Naive thymus-derived CD4-positive, alpha-beta T cell (primary cell): ENCODE data around the gene PPA1. TPM values are rescaled to one million over a fixed set of nuclear protein-coding genes. Genes with fewer than 3 reads are reported as not detected.
"Not testable (repeated sequence)": the region's sequence is repeated elsewhere in the genome, so short reads cannot be mapped to it uniquely, and the experiment has no call there.

Experiments used
- ATAC-seq: fragments of 150-1000 bp; cut with Tn5 transposase; 2 replicates; pipeline ENCODE4 v1.10.0; 2021; ENCODE audit warnings: mild to moderate bottlenecking, moderate library complexity
- CTCF ChIA-PET: fragments of 350-600 bp; sonication (Branson Sonifier 250); formaldehyde crosslinking; loops from one replicate; lab custom pipeline; 2021; ENCODE audit warnings: antibody characterized with exemption; lab: Charles Lee
- POLR2A ChIA-PET: fragments of 350-600 bp; sonication (Branson Sonifier 250); formaldehyde crosslinking; loops from one replicate; lab custom pipeline; 2021; ENCODE audit warnings: antibody characterized with exemption, inconsistent platforms; lab: Charles Lee
- DNase-seq, 9 donors: peaks; one replicate each; pipeline versions ENCODE4 v3.0.0 to v3.0.0-alpha.2; 2020 to 2022; ENCODE audit warnings: mixed read lengths in 1 of 9
- H3K27ac ChIP-seq: one replicate; pipeline ENCODE4 v1.7.0; 2013; ENCODE audit warnings: mild to moderate bottlenecking, low read depth, low read length, moderate library complexity
- H3K27me3 ChIP-seq, 2 donors: one replicate each; pipeline ENCODE4 v1.7.0; 2013; ENCODE audit warnings: low read length in 2 of 2, mild to moderate bottlenecking in 2 of 2, moderate library complexity in 2 of 2; ENCODE audit not compliant: control insufficient read depth in 2 of 2, insufficient read depth in 2 of 2
- H3K36me3 ChIP-seq, 3 experiments: 1 replicate in 2 of 3; 2 replicates in 1 of 3; pipeline ENCODE4 v1.7.0; 2013; ENCODE audit warnings: low read length in 3 of 3, mild to moderate bottlenecking in 3 of 3, moderate library complexity in 1 of 3; ENCODE audit not compliant: insufficient read depth in 3 of 3, control insufficient read depth in 2 of 3
- H3K4me1 ChIP-seq, 2 donors: one replicate each; pipeline ENCODE4 v1.7.0; 2013; ENCODE audit warnings: low read length in 2 of 2, mild to moderate bottlenecking in 2 of 2, moderate library complexity in 1 of 2; ENCODE audit not compliant: control insufficient read depth in 2 of 2, insufficient read depth in 2 of 2
- H3K4me3 ChIP-seq: 2 replicates; pipeline ENCODE4 v1.7.0; 2013; ENCODE audit warnings: mild to moderate bottlenecking, low read length
- H3K9me3 ChIP-seq, 3 experiments: 1 replicate in 2 of 3; 2 replicates in 1 of 3; pipeline ENCODE4 v1.7.0; 2013; ENCODE audit warnings: low read length in 3 of 3; ENCODE audit not compliant: control insufficient read depth in 2 of 3
- H3K27ac Mint-ChIP-seq, 9 donors: one replicate each; pipeline ENCODE4 v1.8.0; 2020 to 2022; ENCODE audit warnings: mixed read lengths in 9 of 9, mild to moderate bottlenecking in 8 of 9, moderate library complexity in 5 of 9, inconsistent platforms in 2 of 9
- H3K27me3 Mint-ChIP-seq, 5 donors: one replicate each; pipeline ENCODE4 v1.8.0; 2021 to 2022; ENCODE audit warnings: mixed read lengths in 5 of 5, mild to moderate bottlenecking in 1 of 5
- H3K36me3 Mint-ChIP-seq, 5 donors: one replicate each; pipeline ENCODE4 v1.8.0; 2020 to 2022; ENCODE audit warnings: mixed read lengths in 5 of 5, mild to moderate bottlenecking in 3 of 5, inconsistent platforms in 1 of 5
- H3K4me1 Mint-ChIP-seq, 7 donors: one replicate each; pipeline ENCODE4 v1.8.0; 2020 to 2022; ENCODE audit warnings: mixed read lengths in 7 of 7, mild to moderate bottlenecking in 3 of 7, inconsistent platforms in 1 of 7
- H3K4me3 Mint-ChIP-seq, 10 donors: one replicate each; pipeline ENCODE4 v1.8.0; 2020 to 2022; ENCODE audit warnings: mild to moderate bottlenecking in 10 of 10, mixed read lengths in 10 of 10, moderate library complexity in 6 of 10, inconsistent platforms in 2 of 10
- H3K9me3 Mint-ChIP-seq, 11 donors: one replicate each; pipeline ENCODE4 v1.8.0; 2020 to 2022; ENCODE audit warnings: mixed read lengths in 11 of 11, mild to moderate bottlenecking in 4 of 11, inconsistent platforms in 1 of 11, moderate library complexity in 1 of 11
- intact Hi-C, 2 donors: fragments of 100-400 bp; cut with micrococcal nuclease; formaldehyde crosslinking; loops; one replicate each; pipeline ENCODE4 v1.15.1; 2023
- polyA plus RNA-seq, 2 donors: library from polyadenylated mRNA; unstranded; fragments of 300-500 nt; fragmentation: Illumina TruSeq; gene quantifications; one replicate each; pipeline ENCODE4 v1.2.3, GENCODE V29; 2021
- total RNA-seq, 6 experiments: library from RNA in 5 of 6; stranded (reverse) in 5 of 6; gene quantifications; 1 replicate in 5 of 6; 2 replicates in 1 of 6; pipeline ENCODE4 v1.2.3 and lab custom pipeline; 2021 to 2026

Gene PPA1
- total and polyA plus RNA-seq, 7 experiments from 2014 or later = 51.9 to 179 (median 69.9) TPM

- no peak overlapping the region for H3K4me3 Mint-ChIP-seq
- no peaks in the 10 kb centered on the region for H3K27me3 ChIP-seq
- ATAC-seq = no peak
- ChIA-PET POLR2A (no interaction called here), CTCF (interaction anchor here (1.1 kb wide), 1 partner anchor 40 kb away, joined by 3 read pairs; the partner anchor contains the start of gene TYSND1)
- no peaks in the 10 kb centered on the region for H3K9me3 Mint-ChIP-seq
- intact Hi-C loops = no loop called here
- H3K9me3 ChIP-seq = no peaks in the 10 kb centered on the region
- H3K27me3 Mint-ChIP-seq = peaks cover 0 to 22% (median 7%) of the 10 kb centered on the region in 5 donors
- H3K27ac Mint-ChIP-seq = no peak overlapping the region
- no peaks in the 10 kb centered on the region for H3K4me1 ChIP-seq
- H3K4me1 Mint-ChIP-seq = peaks cover 0 to 10% (median 0%) of the 10 kb centered on the region in 7 donors
- no peaks in the 10 kb centered on the region for H3K36me3 Mint-ChIP-seq
- no peaks in the 10 kb centered on the region for H3K36me3 ChIP-seq
- no peak overlapping the region for H3K27ac ChIP-seq
- no peak overlapping the region for H3K4me3 ChIP-seq
- DNase-seq = no peak
Measured at GRCh38 chr10:70186571-70186970, 46.7 kb downstream of the PPA1 start.

GRCh38 chr10:70186090-70186489, 47.1 kb downstream of the PPA1 start:
- intact Hi-C loops = no loop called here
- H3K27me3 ChIP-seq = no peaks in the 10 kb centered on the region
- DNase-seq (no peak), ATAC-seq (no peak)
- no peak overlapping the region for H3K27ac ChIP-seq
- H3K4me3 ChIP-seq = no peak overlapping the region
- Mint-ChIP-seq H3K27me3 (peaks cover 0 to 24% (median 8%) of the 10 kb centered on the region in 5 donors), H3K4me3 (no peak overlapping the region), H3K27ac (no peak overlapping the region), H3K4me1 (peaks cover 0 to 8% (median 0%) of the 10 kb centered on the region in 7 donors), H3K36me3 (no peaks in the 10 kb centered on the region), H3K9me3 (no peaks in the 10 kb centered on the region)
- CTCF ChIA-PET = no interaction called here
- no peaks in the 10 kb centered on the region for H3K9me3 ChIP-seq
- POLR2A ChIA-PET = no interaction called here
- H3K36me3 ChIP-seq = no peaks in the 10 kb centered on the region
- H3K4me1 ChIP-seq = no peaks in the 10 kb centered on the region

GRCh38 chr10:70183304-70183703, 49.9 kb downstream of the PPA1 start:
- Histone ChIP-seq H3K9me3 (no peaks in the 10 kb centered on the region), H3K27me3 (no peaks in the 10 kb centered on the region), H3K27ac (no peak overlapping the region), H3K4me1 (no peaks in the 10 kb centered on the region), H3K36me3 (no peaks in the 10 kb centered on the region), H3K4me3 (no peak overlapping the region)
- Mint-ChIP-seq H3K27ac (no peak overlapping the region), H3K4me1 (peaks cover 0 to 5% (median 0%) of the 10 kb centered on the region in 7 donors), H3K9me3 (peaks cover 0 to 9% (median 0%) of the 10 kb centered on the region in 11 donors), H3K27me3 (peaks cover 0 to 39% (median 12%) of the 10 kb centered on the region in 5 donors), H3K36me3 (peaks cover 0 to 4% (median 0%) of the 10 kb centered on the region in 5 donors), H3K4me3 (no peak overlapping the region)
- intact Hi-C loops = no loop called here
- ChIA-PET CTCF (interaction anchor here (0.6 to 1.2 kb wide), 3 partner anchors 544 to 1137 kb away, joined by 3 to 4 read pairs (median 3); no protein-coding TSS in a partner anchor), POLR2A (no interaction called here)
- DNase-seq = no peak
- no peak for ATAC-seq

- H3K4me1 ChIP-seq, CTCF ChIA-PET, H3K36me3 ChIP-seq, ATAC-seq, H3K9me3 Mint-ChIP-seq, H3K27ac Mint-ChIP-seq, DNase-seq, H3K36me3 Mint-ChIP-seq, H3K27ac ChIP-seq, H3K9me3 ChIP-seq, H3K27me3 ChIP-seq, intact Hi-C loops, H3K4me3 ChIP-seq, H3K4me3 Mint-ChIP-seq: not testable (repeated sequence)
- POLR2A ChIA-PET = interaction anchor here (0.6 kb wide), 1 partner anchor 67 kb away, joined by 4 read pairs; no protein-coding TSS in a partner anchor
- H3K27me3 Mint-ChIP-seq = peaks cover 0 to 39% (median 12%) of the 10 kb centered on the region in 5 donors
- peaks cover 5 to 11% (median 11%) of the 10 kb centered on the region in 7 donors for H3K4me1 Mint-ChIP-seq
Measured at GRCh38 chr10:70179209-70179608, 54.0 kb downstream of the PPA1 start.

GRCh38 chr10:70178139-70178725, 55.0 kb downstream of the PPA1 start:
- no peaks in the 10 kb centered on the region for H3K36me3 ChIP-seq
- H3K27me3 ChIP-seq = no peaks in the 10 kb centered on the region
- H3K27me3 Mint-ChIP-seq = peaks cover 0 to 33% (median 10%) of the 10 kb centered on the region in 5 donors
- no peak for ATAC-seq
- no peaks in the 10 kb centered on the region for H3K9me3 ChIP-seq
- no peak overlapping the region for H3K4me3 Mint-ChIP-seq
- DNase-seq = no peak
- peaks cover 0 to 4% (median 0%) of the 10 kb centered on the region in 5 donors for H3K36me3 Mint-ChIP-seq
- peaks cover 0 to 9% (median 0%) of the 10 kb centered on the region in 11 donors for H3K9me3 Mint-ChIP-seq
- H3K4me1 ChIP-seq = peaks cover 13 to 18% of the 10 kb centered on the region in 2 donors
- no peak overlapping the region for H3K27ac Mint-ChIP-seq
- H3K4me1 Mint-ChIP-seq = peaks cover 11 to 17% (median 14%) of the 10 kb centered on the region in 7 donors
- POLR2A ChIA-PET = interaction anchor here (1.6 kb wide), 1 partner anchor 32 kb away, joined by 5 read pairs; the partner anchor contains the start of gene TYSND1
- no peak overlapping the region for H3K27ac ChIP-seq
- CTCF ChIA-PET = interaction anchor here (0.6 kb wide), 1 partner anchor 94 kb away, joined by 3 read pairs; no protein-coding TSS in a partner anchor
- H3K4me3 ChIP-seq = no peak overlapping the region
- intact Hi-C loops = no loop called here

- Mint-ChIP-seq H3K27me3 (peaks cover 0 to 26% (median 10%) of the 10 kb centered on the region in 5 donors), H3K27ac (no peak overlapping the region), H3K36me3 (peaks cover 0 to 4% (median 0%) of the 10 kb centered on the region in 5 donors), H3K4me3 (no peak overlapping the region), H3K4me1 (peaks cover 12 to 25% (median 22%) of the 10 kb centered on the region in 7 donors), H3K9me3 (peaks cover 0 to 9% (median 0%) of the 10 kb centered on the region in 11 donors)
- Histone ChIP-seq H3K9me3 (no peaks in the 10 kb centered on the region), H3K36me3 (no peaks in the 10 kb centered on the region), H3K4me1 (peaks cover 13 to 22% of the 10 kb centered on the region in 2 donors), H3K27me3 (no peaks in the 10 kb centered on the region), H3K4me3 (no peak overlapping the region), H3K27ac (no peak overlapping the region)
- no peak for DNase-seq
- ChIA-PET CTCF (interaction anchor here (1.3 kb wide), 1 partner anchor 30 kb away, joined by 5 read pairs; the partner anchor contains the start of gene TYSND1), POLR2A (no interaction called here)
- no peak for ATAC-seq
- intact Hi-C loops = no loop called here
Measured at GRCh38 chr10:70176441-70176840, 56.8 kb downstream of the PPA1 start.
